ENCODE data around the gene CLEC16A.

Gene CLEC16A

GRCh38 chr16:11198828-11199227 lies 254.5 kb downstream of the CLEC16A start:
- no peak overlapping the region for H3K27ac ChIP-seq (ENCODE audit: low read length)
- H3K27me3 ChIP-seq (ENCODE audit: low read depth, low read length), result no peaks in the 10 kb centered on the region
- no peaks in the 10 kb centered on the region for H3K36me3 ChIP-seq (ENCODE audit: control insufficient read depth in 1 of 2, insufficient read depth in 2 of 2, low read length in 2 of 2)
- H3K4me1 ChIP-seq (ENCODE audit: control insufficient read depth in 1 of 2, insufficient read depth in 2 of 2, low read length in 2 of 2), result no peaks in the 10 kb centered on the region
- no peak overlapping the region for H3K4me3 ChIP-seq (ENCODE audit: low read depth in 1 of 2, low read length in 2 of 2)
- H3K9me3 ChIP-seq (ENCODE audit: control insufficient read depth in 1 of 2, low read length in 2 of 2), result no peaks in the 10 kb centered on the region

GRCh38 chr16:11200592-11200991 lies 256.2 kb downstream of the CLEC16A start:
- Histone ChIP-seq H3K27ac (ENCODE audit: low read length) (no peak overlapping the region), H3K9me3 (ENCODE audit: control insufficient read depth in 1 of 2, low read length in 2 of 2) (no peaks in the 10 kb centered on the region), H3K27me3 (ENCODE audit: low read depth, low read length) (no peaks in the 10 kb centered on the region), H3K4me3 (ENCODE audit: low read depth in 1 of 2, low read length in 2 of 2) (no peak overlapping the region), H3K36me3 (ENCODE audit: control insufficient read depth in 1 of 2, insufficient read depth in 2 of 2, low read length in 2 of 2) (no peaks in the 10 kb centered on the region), H3K4me1 (ENCODE audit: control insufficient read depth in 1 of 2, insufficient read depth in 2 of 2, low read length in 2 of 2) (peaks cover 0 to 2% of the 10 kb centered on the region in 2 donors)

- no peak overlapping the region for H3K27ac ChIP-seq (ENCODE audit: low read length)
- H3K4me1 ChIP-seq (ENCODE audit: control insufficient read depth in 1 of 2, insufficient read depth in 2 of 2, low read length in 2 of 2), result peaks cover 0 to 3% of the 10 kb centered on the region in 2 donors
- no peaks in the 10 kb centered on the region for H3K27me3 ChIP-seq (ENCODE audit: low read depth, low read length)
- no peaks in the 10 kb centered on the region for H3K9me3 ChIP-seq (ENCODE audit: control insufficient read depth in 1 of 2, low read length in 2 of 2)
- H3K4me3 ChIP-seq (ENCODE audit: low read depth in 1 of 2, low read length in 2 of 2), result no peak overlapping the region
- H3K36me3 ChIP-seq (ENCODE audit: control insufficient read depth in 1 of 2, insufficient read depth in 2 of 2, low read length in 2 of 2), result no peaks in the 10 kb centered on the region
Observed at GRCh38 chr16:11201498-11202259, 257.3 kb downstream of the CLEC16A start.

- Histone ChIP-seq H3K9me3 (ENCODE audit: control insufficient read depth in 1 of 2, low read length in 2 of 2) (peaks cover 0 to 2% of the 10 kb centered on the region in 2 donors), H3K4me3 (ENCODE audit: low read depth in 1 of 2, low read length in 2 of 2) (no peak overlapping the region), H3K36me3 (ENCODE audit: control insufficient read depth in 1 of 2, insufficient read depth in 2 of 2, low read length in 2 of 2) (no peaks in the 10 kb centered on the region), H3K27ac (ENCODE audit: low read length) (no peak overlapping the region), H3K27me3 (ENCODE audit: low read depth, low read length) (no peaks in the 10 kb centered on the region), H3K4me1 (ENCODE audit: control insufficient read depth in 1 of 2, insufficient read depth in 2 of 2, low read length in 2 of 2) (peaks cover 0 to 3% of the 10 kb centered on the region in 2 donors)
Observed at GRCh38 chr16:11202260-11203091, 258.1 kb downstream of the CLEC16A start.

GRCh38 chr16:11203111-11203623 lies 258.8 kb downstream of the CLEC16A start:
- no peak overlapping the region for H3K27ac ChIP-seq (ENCODE audit: low read length)
- no peak overlapping the region for H3K4me3 ChIP-seq (ENCODE audit: low read depth in 1 of 2, low read length in 2 of 2)
- peaks cover 0 to 5% of the 10 kb centered on the region in 2 donors for H3K9me3 ChIP-seq (ENCODE audit: control insufficient read depth in 1 of 2, low read length in 2 of 2)
- peaks cover 0 to 3% of the 10 kb centered on the region in 2 donors for H3K4me1 ChIP-seq (ENCODE audit: control insufficient read depth in 1 of 2, insufficient read depth in 2 of 2, low read length in 2 of 2)
- no peaks in the 10 kb centered on the region for H3K36me3 ChIP-seq (ENCODE audit: control insufficient read depth in 1 of 2, insufficient read depth in 2 of 2, low read length in 2 of 2)
- H3K27me3 ChIP-seq (ENCODE audit: low read depth, low read length), result no peaks in the 10 kb centered on the region

GRCh38 chr16:11204513-11205047 lies 260.2 kb downstream of the CLEC16A start:
- Histone ChIP-seq H3K27me3 (ENCODE audit: low read depth, low read length) (no peaks in the 10 kb centered on the region), H3K4me1 (ENCODE audit: control insufficient read depth in 1 of 2, insufficient read depth in 2 of 2, low read length in 2 of 2) (peaks cover 0 to 3% of the 10 kb centered on the region in 2 donors), H3K27ac (ENCODE audit: low read length) (no peak overlapping the region), H3K36me3 (ENCODE audit: control insufficient read depth in 1 of 2, insufficient read depth in 2 of 2, low read length in 2 of 2) (no peaks in the 10 kb centered on the region), H3K4me3 (ENCODE audit: low read depth in 1 of 2, low read length in 2 of 2) (no peak overlapping the region), H3K9me3 (ENCODE audit: control insufficient read depth in 1 of 2, low read length in 2 of 2) (peaks cover 0 to 5% of the 10 kb centered on the region in 2 donors)

- Histone ChIP-seq H3K36me3 (ENCODE audit: control insufficient read depth in 1 of 2, insufficient read depth in 2 of 2, low read length in 2 of 2) (no peaks in the 10 kb centered on the region), H3K4me3 (ENCODE audit: low read depth in 1 of 2, low read length in 2 of 2) (no peak overlapping the region), H3K27ac (ENCODE audit: low read length) (no peak overlapping the region), H3K27me3 (ENCODE audit: low read depth, low read length) (no peaks in the 10 kb centered on the region), H3K4me1 (ENCODE audit: control insufficient read depth in 1 of 2, insufficient read depth in 2 of 2, low read length in 2 of 2) (peaks cover 0 to 3% of the 10 kb centered on the region in 2 donors), H3K9me3 (ENCODE audit: control insufficient read depth in 1 of 2, low read length in 2 of 2) (peaks cover 0 to 5% of the 10 kb centered on the region in 2 donors)
Observed at GRCh38 chr16:11205065-11205699, 260.8 kb downstream of the CLEC16A start.

GRCh38 chr16:11205754-11206581 lies 261.6 kb downstream of the CLEC16A start:
- Histone ChIP-seq H3K36me3 (ENCODE audit: control insufficient read depth in 1 of 2, insufficient read depth in 2 of 2, low read length in 2 of 2) (no peaks in the 10 kb centered on the region), H3K9me3 (ENCODE audit: control insufficient read depth in 1 of 2, low read length in 2 of 2) (peaks cover 0 to 5% of the 10 kb centered on the region in 2 donors), H3K27ac (ENCODE audit: low read length) (no peak overlapping the region), H3K4me1 (ENCODE audit: control insufficient read depth in 1 of 2, insufficient read depth in 2 of 2, low read length in 2 of 2) (peaks cover 0 to 3% of the 10 kb centered on the region in 2 donors), H3K27me3 (ENCODE audit: low read depth, low read length) (no peaks in the 10 kb centered on the region), H3K4me3 (ENCODE audit: low read depth in 1 of 2, low read length in 2 of 2) (no peak overlapping the region)

GRCh38 chr16:11207646-11208045 lies 263.3 kb downstream of the CLEC16A start:
- H3K36me3 ChIP-seq (ENCODE audit: control insufficient read depth in 1 of 2, insufficient read depth in 2 of 2, low read length in 2 of 2), result no peaks in the 10 kb centered on the region
- peaks cover 0 to 3% of the 10 kb centered on the region in 2 donors for H3K4me1 ChIP-seq (ENCODE audit: control insufficient read depth in 1 of 2, insufficient read depth in 2 of 2, low read length in 2 of 2)
- H3K9me3 ChIP-seq (ENCODE audit: control insufficient read depth in 1 of 2, low read length in 2 of 2), result peaks cover 0 to 5% of the 10 kb centered on the region in 2 donors
- H3K27ac ChIP-seq (ENCODE audit: low read length), result no peak overlapping the region
- H3K4me3 ChIP-seq (ENCODE audit: low read depth in 1 of 2, low read length in 2 of 2), result no peak overlapping the region
- H3K27me3 ChIP-seq (ENCODE audit: low read depth, low read length), result no peaks in the 10 kb centered on the region

GRCh38 chr16:11208916-11209665 lies 264.7 kb downstream of the CLEC16A start:
- H3K36me3 ChIP-seq (ENCODE audit: control insufficient read depth in 1 of 2, insufficient read depth in 2 of 2, low read length in 2 of 2), result no peaks in the 10 kb centered on the region

More at GRCh38 chr16:11208916-11209665, 264.7 kb downstream of the CLEC16A start:
- peaks cover 0 to 3% of the 10 kb centered on the region in 2 donors for H3K4me1 ChIP-seq (ENCODE audit: control insufficient read depth in 1 of 2, insufficient read depth in 2 of 2, low read length in 2 of 2)
- no peak overlapping the region for H3K4me3 ChIP-seq (ENCODE audit: low read depth in 1 of 2, low read length in 2 of 2)
- no peak overlapping the region for H3K27ac ChIP-seq (ENCODE audit: low read length)
- H3K27me3 ChIP-seq (ENCODE audit: low read depth, low read length), result no peaks in the 10 kb centered on the region
- peaks cover 0 to 10% of the 10 kb centered on the region in 2 donors for H3K9me3 ChIP-seq (ENCODE audit: control insufficient read depth in 1 of 2, low read length in 2 of 2)
